GM21423 (cell line): ENCODE measurements around the gene POTEH.
"Not testable (repeated sequence)": the region's sequence is repeated elsewhere in the genome, so short reads cannot be mapped to it uniquely, and the experiment has no call there.

Experiments
- ATAC-seq: cut with Tn5 transposase; IDR thresholded peaks from one replicate; pipeline ENCODE4 v1.9.1; 2021; ENCODE audit warnings: mild to moderate bottlenecking, moderate library complexity; ENCODE audit not compliant: unreplicated experiment

POTEH gene

DNA sequence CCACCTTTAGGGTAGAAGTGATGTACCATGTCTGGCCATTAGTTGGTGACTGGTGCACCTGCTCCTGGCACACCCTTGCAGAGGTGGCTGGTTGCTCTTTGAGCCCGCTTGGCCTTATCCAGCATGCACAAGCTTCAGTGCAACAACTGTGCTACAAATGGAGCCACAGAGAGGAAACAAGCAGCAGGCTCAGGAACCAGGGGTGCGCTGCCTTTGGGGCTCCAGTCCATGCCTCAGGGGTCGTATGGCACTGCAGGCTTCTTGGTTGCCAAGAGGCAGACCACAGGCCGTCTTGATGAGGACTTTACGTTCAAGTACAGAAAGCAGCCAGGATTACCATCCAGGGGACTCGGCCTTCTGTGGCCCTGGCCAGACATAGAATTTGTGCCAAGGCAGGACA is 44.6 kb downstream of the POTEH start:
- ATAC-seq = not testable (repeated sequence)

DNA sequence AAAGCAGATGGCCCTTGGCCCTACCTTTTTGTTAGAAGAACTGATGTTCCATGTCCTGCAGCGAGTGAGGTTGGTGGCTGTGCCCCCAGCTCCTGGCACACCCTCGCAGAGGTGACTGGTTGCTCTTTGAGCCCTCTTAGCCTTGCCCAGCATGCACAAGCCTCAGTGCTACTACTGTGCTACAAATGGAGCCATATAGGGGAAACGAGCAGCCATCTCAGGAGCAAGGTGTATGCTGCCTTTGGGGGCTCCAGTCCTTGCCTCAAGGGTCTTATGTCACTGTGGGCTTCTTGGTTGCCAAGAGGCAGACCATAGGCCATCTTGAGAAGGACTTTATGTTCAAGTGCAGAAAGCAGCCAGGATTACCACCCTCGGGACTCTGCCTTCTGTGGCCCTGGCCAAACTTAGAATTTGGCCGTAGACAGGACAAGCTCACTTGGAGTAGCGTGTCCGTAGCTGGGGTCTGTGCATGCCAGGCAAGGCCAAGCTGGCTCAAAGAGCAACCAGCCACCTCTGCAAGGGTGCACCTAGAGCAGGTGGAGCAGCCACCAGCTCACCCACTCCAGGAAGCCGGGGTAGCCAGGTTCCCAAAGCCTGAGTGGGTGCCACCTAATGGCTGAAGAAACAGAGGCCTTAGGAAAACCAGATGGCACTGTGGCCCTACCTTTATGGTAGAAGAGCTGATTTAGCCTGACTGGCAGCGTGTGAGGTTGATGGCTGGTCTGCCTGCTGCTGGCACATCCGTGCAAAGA is 48.5 kb downstream of the POTEH start:
- ATAC-seq = not testable (repeated sequence)

DNA sequence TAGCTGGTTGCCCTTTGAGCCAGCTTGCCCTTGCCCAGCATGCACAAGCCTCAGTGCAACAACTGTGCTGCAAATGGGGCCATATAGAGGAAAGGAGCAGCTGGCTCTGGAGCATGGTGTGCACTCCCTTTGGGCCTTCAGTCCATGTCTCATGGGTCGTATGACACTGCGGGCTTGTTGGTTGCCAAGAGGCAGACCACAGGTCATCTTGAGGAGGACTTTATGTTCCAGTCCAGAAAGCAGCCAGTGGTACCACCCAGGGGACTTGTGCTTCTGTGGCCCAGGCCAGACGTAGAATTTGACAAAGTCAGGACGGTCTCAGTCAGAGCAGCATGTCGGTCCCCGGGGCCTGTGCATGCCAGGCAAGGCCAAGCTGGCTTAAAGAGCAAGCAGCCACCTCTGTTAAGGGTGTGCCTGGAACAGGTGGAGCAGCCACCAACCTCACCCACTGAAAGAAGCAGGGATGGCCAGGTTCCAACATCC is 49.1 kb downstream of the POTEH start:
- ATAC-seq = not testable (repeated sequence)

DNA sequence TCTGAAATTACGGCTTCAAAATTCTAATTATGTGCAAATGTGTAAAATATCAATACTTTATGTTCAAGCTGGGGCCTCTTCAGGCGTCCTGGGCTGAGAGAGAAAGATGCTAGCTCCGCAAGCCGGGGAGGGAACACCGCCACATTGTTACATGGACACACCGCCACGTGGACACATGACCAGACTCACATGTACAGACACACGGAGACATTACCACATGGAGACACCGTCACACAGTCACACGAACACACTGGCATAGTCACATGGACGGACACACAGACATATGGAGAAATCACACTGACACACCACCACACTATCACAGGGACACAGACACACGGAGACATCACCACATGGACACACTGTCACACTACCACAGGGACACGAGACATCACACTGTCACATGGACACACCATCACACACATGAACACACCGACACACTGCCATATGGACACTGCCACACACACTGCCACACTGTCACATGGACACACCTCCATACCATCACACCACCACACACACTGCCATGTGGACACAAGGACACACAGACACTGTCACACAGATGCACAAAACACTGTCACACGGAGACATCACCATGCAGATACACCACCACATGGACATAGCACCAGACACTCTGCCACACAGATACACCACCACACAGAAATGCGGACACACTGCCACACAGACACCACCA is 58.0 kb downstream of the POTEH start:
- ATAC-seq = not testable (repeated sequence)

DNA sequence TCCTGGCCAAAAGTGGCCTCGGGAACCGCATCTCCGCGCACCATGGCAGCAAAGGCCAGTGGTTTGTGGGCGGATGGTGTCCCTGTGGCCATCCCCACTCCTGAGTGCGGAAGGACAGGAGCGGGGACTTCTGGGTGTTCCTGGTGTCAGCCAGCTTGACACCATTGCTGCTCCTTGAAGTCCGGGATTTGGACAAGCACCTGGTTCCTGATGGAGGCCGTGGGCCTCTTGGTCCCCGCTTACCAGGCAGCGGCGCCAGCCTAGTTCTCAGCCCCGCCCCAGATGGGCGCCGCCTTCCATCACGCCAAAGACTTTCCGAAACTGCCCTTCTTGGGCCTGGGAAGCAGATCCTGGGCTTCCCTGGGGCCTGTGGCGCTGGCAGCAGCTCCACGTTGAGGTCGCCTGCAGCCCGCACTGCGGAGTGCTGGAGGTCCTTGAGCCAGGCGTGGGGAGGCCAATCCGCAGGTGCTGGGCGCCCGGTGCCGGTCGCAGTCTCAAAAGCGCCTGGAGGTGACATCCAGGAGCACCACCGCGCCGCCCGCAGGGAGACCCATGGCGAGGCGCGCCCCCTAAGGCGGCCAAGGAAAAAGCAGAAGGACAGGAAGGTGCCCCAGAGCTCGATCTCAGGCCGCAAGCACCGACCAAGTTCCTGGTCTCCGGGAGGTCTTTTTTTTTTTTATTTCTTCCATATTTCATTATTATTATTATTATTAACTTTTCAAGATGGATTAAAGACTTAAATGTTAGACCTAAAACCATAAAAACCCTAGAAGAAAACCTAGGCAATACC is 59.5 kb downstream of the POTEH start:
- ATAC-seq = not testable (repeated sequence)

DNA sequence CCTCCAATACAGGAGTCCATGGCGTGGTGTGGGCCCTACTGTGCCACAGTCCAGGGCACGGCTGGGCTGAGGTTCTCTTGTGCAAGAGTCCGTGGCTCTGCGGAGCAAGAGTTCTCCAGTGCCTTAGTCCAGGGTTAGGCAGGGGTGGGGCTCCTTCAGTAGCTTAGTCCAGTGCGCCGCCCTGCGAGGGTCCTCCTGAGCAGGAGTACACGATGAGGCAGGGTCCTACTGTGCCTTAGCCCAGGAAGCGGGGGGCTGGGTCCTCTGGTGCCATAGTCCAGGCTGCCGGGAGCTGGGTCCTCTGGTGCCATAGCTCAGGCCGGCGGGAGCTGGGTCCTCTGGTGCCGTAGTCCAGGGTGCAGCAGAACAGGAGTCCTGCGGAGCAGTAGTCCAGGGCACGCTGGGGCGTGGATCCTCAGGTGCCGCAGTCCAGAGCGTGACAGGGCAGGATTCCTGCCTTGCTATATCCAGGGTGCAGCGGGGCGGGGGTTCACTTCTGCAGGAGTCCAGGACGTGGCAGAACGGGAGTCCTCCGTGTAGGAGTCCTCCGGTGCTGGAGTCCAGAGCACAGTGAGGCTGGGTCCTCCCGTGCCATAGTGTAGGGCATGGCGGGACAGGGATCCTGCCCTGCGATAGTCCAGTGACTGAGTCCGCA is 69.7 kb downstream of the POTEH start:
- ATAC-seq = not testable (repeated sequence)

DNA sequence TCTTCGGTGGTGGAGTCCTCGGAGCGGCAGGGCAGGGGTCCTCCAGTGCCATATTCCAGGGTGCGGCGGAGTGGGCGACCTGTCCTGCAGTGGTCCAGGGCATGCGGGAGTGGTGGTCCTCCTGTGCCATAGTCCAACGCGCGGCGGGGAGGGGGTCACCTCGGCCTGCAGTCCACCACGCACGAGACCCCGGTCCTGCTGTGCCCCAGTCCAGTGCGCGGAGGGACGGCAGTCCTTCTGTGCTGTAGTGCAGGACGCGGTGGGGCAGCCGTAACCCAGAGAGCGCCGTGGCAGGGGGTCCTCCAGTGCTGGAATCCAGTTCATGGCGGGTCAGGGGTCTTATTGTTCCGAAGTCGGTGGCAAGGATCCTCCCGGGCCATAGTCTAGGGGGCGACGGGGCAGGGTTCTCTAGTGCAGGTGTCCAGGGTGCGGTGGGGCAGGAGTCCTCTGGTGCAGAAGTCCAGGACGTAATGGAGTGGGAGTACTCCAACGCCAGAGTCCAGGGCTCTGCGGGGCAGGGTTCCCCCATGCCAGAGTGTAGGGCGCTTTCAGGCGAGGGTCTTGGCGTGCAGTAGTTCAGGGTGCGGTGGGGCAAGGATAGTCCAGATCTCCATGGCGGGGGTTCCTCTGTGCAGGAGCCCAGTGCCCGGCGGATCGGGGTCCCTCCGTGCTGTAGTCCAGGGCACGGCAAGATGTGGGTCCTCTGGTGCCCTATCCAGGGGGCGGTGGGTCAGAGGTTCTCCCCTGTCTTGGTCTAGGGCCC is 70.7 kb downstream of the POTEH start:
- ATAC-seq = not testable (repeated sequence)

DNA sequence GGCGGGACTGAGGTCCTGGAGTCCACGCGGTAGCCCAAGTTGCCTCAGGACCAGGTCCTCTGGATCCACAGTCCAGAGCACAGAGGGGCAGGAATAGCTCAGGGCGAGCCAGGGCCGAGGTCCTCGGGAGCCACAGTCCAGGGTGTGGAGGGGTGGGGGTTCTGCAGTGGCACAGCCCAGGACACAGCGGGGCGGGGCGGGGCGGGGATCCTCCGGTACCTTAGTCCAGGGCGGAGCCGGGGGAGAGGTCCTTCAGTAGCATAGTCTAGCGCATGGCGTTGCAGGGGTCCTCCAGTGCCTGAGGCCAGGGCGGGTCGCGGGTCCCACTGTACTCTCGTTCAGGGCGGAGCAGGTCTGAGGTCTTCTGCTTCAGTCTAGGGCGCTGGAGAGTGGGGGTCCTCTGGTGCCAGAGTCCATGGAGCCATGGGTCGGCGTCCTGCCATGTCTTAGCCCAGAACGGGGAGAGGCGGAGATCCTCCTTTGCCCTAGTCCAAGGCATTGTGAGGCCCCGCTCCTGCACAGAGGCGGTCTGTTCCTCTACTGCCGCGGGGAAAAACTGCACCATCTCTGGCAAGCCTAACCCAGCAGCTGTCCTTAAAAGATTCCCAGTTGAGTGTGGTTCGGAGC is 71.4 kb downstream of the POTEH start:
- ATAC-seq = not testable (repeated sequence)

DNA sequence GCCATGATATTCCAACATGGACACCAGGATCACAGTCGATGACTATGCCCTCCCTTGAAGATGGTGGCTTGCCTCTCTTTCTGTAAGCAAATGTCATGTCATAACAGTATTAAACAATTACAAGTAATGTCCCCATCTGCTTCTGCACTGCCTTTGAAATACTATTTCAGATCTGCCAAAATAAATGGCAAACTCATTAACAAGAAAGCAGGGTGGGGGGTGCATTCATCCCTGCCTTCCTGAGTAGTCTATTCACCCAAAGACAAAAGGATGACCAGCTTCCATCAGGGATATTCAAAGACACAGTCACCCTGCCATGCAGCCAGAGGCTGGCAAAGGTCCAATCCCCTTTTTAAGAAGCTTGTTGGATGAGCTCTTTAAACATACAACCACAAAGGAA is 73.7 kb downstream of the POTEH start:
- not testable (repeated sequence) for ATAC-seq
